IPS-20b (cell line): ENCODE measurements around the gene CPD.
"Not testable (repeated sequence)": the region's sequence is repeated elsewhere in the genome, so short reads cannot be mapped to it uniquely, and the experiment has no call there.

Source experiments
- H3K27ac ChIP-seq: one replicate; pipeline ENCODE4 v1.5.1; 2013; ENCODE audit warnings: low read length
- H3K27me3 ChIP-seq: 2 replicates; pipeline ENCODE4 v1.6.1; 2013; ENCODE audit warnings: mild to moderate bottlenecking, low read length, inconsistent platforms; ENCODE audit not compliant: insufficient read depth
- H3K36me3 ChIP-seq: 2 replicates; pipeline ENCODE4 v1.6.1; 2013; ENCODE audit warnings: low read depth, mild to moderate bottlenecking, inconsistent platforms, low read length, moderate library complexity; ENCODE audit not compliant: insufficient read depth
- H3K4me1 ChIP-seq: 2 replicates; pipeline ENCODE4 v1.6.1; 2013; ENCODE audit warnings: mild to moderate bottlenecking, control low read depth, inconsistent platforms, low read length, moderate library complexity; ENCODE audit not compliant: insufficient read depth
- H3K4me3 ChIP-seq: 2 replicates; pipeline ENCODE4 v1.5.1; 2013; ENCODE audit warnings: mild to moderate bottlenecking, low read length, inconsistent platforms
- H3K9ac ChIP-seq: 2 replicates; pipeline ENCODE4 v1.6.1; 2013; ENCODE audit warnings: low read depth, mild to moderate bottlenecking, inconsistent platforms, low read length, moderate library complexity
- H3K9me3 ChIP-seq: 2 replicates; pipeline ENCODE4 v1.6.1; 2013; ENCODE audit warnings: mild to moderate bottlenecking, low read depth, low read length, inconsistent platforms; ENCODE audit not compliant: insufficient read depth

The CPD gene

DNA sequence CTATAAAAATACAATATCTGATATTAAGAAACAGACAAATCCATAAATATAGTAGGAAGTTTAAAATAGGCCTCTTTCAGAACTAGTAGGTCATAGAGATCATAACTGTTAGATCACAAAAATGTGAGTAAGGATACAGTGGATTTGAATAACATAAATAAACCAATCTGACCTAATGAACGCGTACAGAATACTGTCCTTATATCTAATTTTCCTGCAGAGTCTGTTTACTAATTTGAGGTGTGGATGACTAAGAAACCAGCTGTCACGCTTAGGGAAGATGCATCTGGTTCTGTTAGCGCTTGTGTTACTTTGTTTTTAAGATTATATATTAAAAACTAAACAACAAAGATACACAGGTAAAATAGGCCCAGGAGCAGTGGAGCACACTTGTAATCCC is 14.8 kb downstream of the CPD start:
- H3K4me3 ChIP-seq: no peak overlapping the region
- H3K27ac ChIP-seq: no peak overlapping the region
- H3K36me3 ChIP-seq: 0 out of 2 replicates have a peak, but pooled peaks cover 10% of the 10 kb centered on the region
- peaks cover 3% of the 10 kb centered on the region; the same call in 1 of the 2 replicates for H3K4me1 ChIP-seq
- H3K9me3 ChIP-seq: no peaks in the 10 kb centered on the region
- no peaks in the 10 kb centered on the region for H3K27me3 ChIP-seq
- no peak overlapping the region for H3K9ac ChIP-seq

GRCh38 chr17:30393911-30394867 is 15.5 kb downstream of the CPD start:
- Histone ChIP-seq H3K9ac (no peak overlapping the region), H3K27ac (no peak overlapping the region), H3K9me3 (no peaks in the 10 kb centered on the region), H3K36me3 (0 out of 2 replicates have a peak, but pooled peaks cover 10% of the 10 kb centered on the region), H3K4me3 (no peak overlapping the region), H3K27me3 (no peaks in the 10 kb centered on the region), H3K4me1 (no peaks in the 10 kb centered on the region; the same call in 1 of the 2 replicates)

GRCh38 chr17:30395398-30396022 is 16.8 kb downstream of the CPD start:
- Histone ChIP-seq H3K9me3 (no peaks in the 10 kb centered on the region), H3K4me1 (no peaks in the 10 kb centered on the region), H3K36me3 (0 out of 2 replicates have a peak, but pooled peaks cover under 1% of the 10 kb centered on the region), H3K4me3 (no peak overlapping the region), H3K27me3 (no peaks in the 10 kb centered on the region), H3K9ac (no peak overlapping the region), H3K27ac (no peak overlapping the region)

GRCh38 chr17:30396129-30396528 is 17.4 kb downstream of the CPD start:
- H3K27me3 ChIP-seq: no peaks in the 10 kb centered on the region
- H3K9me3 ChIP-seq: no peaks in the 10 kb centered on the region
- H3K4me1 ChIP-seq: no peaks in the 10 kb centered on the region
- no peak overlapping the region for H3K9ac ChIP-seq
- no peaks in the 10 kb centered on the region for H3K36me3 ChIP-seq
- H3K4me3 ChIP-seq: no peak overlapping the region
- H3K27ac ChIP-seq: no peak overlapping the region

DNA sequence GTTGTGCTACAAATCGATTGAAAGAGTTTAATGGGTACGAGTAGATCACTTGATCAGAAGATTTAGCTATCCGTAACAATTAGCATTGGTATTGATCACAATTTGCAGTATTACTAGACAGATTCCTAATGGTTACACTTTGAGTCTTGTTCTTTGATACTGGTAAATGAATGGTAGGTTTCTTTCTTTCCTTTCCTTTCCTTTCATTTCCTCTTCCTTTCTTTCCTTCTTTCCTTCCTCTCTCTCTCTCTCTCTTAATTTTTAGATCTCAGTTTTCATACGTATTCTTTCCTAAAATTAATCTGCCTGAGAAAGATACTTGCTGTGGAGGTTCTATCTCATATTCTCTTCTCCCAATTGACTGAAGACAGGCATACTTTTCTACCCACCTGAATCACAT is 17.9 kb downstream of the CPD start:
- Histone ChIP-seq H3K4me1 (no peaks in the 10 kb centered on the region), H3K27me3 (no peaks in the 10 kb centered on the region), H3K4me3 (no peak overlapping the region), H3K9me3 (no peaks in the 10 kb centered on the region), H3K9ac (no peak overlapping the region), H3K27ac (no peak overlapping the region), H3K36me3 (no peaks in the 10 kb centered on the region)

DNA sequence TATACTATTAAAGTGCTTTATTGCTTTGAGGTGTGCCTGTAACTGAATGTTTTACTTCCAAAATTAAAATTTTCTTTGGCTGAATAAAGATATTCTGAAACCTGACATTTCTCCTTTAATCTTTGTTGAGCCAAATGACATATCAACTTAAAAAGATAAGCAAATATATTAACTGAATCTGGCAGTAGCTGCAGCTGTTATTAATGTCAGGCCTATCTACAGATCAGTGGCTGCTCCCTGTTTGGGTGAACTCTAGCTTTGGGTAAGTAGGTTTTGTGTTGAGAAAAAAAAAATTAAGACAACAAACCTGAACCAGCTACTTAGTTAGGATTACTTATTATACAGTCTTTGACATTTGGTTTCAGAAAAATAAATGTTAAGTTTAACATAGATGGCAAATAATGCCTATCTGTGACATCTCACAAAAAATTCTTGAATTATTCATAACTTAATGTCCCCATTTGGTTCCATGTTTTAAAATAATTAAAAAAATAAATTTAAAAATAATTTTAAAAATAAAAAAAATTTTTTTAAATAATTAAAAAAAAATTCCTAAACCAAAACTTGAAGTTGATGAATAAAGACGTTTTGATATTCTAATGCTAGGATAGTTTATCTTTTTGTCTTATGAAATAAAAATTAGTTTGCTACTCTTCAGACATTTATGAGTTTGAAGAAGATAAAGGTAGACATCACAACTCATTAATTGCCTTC is 19.8 kb downstream of the CPD start:
- no peak overlapping the region for H3K9ac ChIP-seq
- H3K4me1 ChIP-seq: no peaks in the 10 kb centered on the region
- H3K27ac ChIP-seq: no peak overlapping the region
- H3K36me3 ChIP-seq: no peaks in the 10 kb centered on the region
- no peaks in the 10 kb centered on the region for H3K27me3 ChIP-seq
- H3K9me3 ChIP-seq: no peaks in the 10 kb centered on the region
- H3K4me3 ChIP-seq: no peak overlapping the region

GRCh38 chr17:30401097-30401496 is 22.4 kb downstream of the CPD start:
- H3K9ac ChIP-seq: no peak overlapping the region
- H3K4me3 ChIP-seq: no peak overlapping the region
- no peaks in the 10 kb centered on the region for H3K36me3 ChIP-seq
- H3K27me3 ChIP-seq: no peaks in the 10 kb centered on the region
- H3K27ac ChIP-seq: no peak overlapping the region
- H3K9me3 ChIP-seq: no peaks in the 10 kb centered on the region
- peaks cover 15% of the 10 kb centered on the region for H3K4me1 ChIP-seq

DNA sequence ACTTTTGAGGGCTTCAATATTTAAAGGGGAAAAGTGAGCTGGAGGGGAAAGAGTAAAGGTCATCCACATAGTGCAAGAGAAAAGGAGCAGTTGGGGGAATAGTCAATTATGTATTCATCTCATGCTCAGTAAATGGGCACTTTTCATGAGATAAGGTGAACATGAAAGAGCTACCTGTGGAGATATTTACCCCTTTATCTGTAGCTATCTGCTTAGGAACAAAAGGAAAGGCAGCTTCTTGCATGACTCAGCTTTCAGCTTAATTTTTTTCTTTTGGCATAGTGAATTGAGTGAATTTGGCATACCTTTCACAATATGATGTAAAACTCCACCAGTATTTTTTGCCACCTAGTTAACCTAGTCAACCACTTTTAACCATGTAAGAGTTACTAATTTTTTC is 26.4 kb downstream of the CPD start:
- Histone ChIP-seq H3K36me3 (no peaks in the 10 kb centered on the region), H3K4me1 (peaks cover 15% of the 10 kb centered on the region), H3K4me3 (peak overlapping the region; percentile 37; the same call in 1 of the 2 replicates), H3K27ac (no peak overlapping the region), H3K9me3 (no peaks in the 10 kb centered on the region), H3K9ac (peak overlapping the region; percentile 29; the same call in 1 of the 2 replicates), H3K27me3 (no peaks in the 10 kb centered on the region)

DNA sequence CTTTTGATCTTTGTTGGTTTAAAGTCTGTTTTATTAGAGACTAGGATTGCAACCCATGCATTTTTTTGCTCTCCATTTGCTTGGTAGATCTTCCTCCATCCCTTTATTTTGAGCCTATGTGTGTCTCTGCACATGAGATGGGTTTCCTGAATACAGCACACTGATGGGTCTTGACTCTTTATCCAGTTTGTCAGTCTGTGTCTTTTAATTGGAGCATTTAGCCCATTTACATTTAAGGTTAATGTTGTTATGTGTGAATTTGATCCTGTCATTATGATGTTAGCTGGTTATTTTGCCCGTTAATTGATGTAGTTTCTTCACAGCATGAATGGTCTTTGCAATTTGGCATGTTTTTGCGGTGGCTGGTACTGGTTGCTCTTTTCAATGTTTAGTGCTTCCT is 31.9 kb downstream of the CPD start:
- not testable (repeated sequence) for H3K4me3 ChIP-seq, H3K27me3 ChIP-seq, H3K27ac ChIP-seq, H3K4me1 ChIP-seq, H3K36me3 ChIP-seq, H3K9ac ChIP-seq, H3K9me3 ChIP-seq

- H3K27ac ChIP-seq, H3K4me3 ChIP-seq, H3K9ac ChIP-seq, H3K4me1 ChIP-seq, H3K9me3 ChIP-seq, H3K36me3 ChIP-seq, H3K27me3 ChIP-seq: not testable (repeated sequence)
Measured at GRCh38 chr17:30412008-30412496, 33.3 kb downstream of the CPD start.

DNA sequence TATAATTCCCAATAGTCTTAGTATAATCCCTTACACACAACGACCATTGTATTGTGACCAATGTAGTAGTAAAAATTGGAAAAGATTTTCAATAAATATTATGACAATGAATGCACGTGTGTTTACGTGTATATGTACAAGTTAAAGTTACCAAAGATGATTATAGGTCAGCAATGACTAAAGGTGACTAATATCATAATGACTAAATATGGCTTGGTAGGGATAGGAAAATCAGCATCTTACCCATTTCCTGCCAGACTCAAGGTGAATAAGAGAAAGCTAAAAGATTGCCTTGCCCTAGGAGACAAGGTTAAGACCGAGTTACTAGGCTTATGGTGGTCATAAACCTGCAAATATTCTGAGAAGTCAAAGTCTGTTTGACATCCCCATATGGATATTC is 34.4 kb downstream of the CPD start:
- Histone ChIP-seq H3K36me3 (no peaks in the 10 kb centered on the region), H3K4me3 (no peak overlapping the region), H3K27ac (no peak overlapping the region), H3K9me3 (no peaks in the 10 kb centered on the region), H3K27me3 (no peaks in the 10 kb centered on the region), H3K9ac (no peak overlapping the region), H3K4me1 (no peaks in the 10 kb centered on the region)
